Measurements from ENCODE around the gene JAZF1.

JAZF1 gene

GRCh38 chr7:28132959-28133870 is 47.4 kb downstream of the JAZF1 start:
- no peak for DNase-seq

- DNase-seq = no peak
Observed at GRCh38 chr7:28130277-28130676, 50.3 kb downstream of the JAZF1 start.

GRCh38 chr7:28128608-28129007 is 52.0 kb downstream of the JAZF1 start:
- DNase-seq = no peak

- no peak for DNase-seq
Observed at GRCh38 chr7:28126410-28127041, 54.1 kb downstream of the JAZF1 start.

- DNase-seq = no peak
Observed at GRCh38 chr7:28125431-28126409, 54.9 kb downstream of the JAZF1 start.

- DNase-seq = no peak
Observed at GRCh38 chr7:28124413-28124812, 56.2 kb downstream of the JAZF1 start.

- DNase-seq = no peak
Observed at GRCh38 chr7:28123752-28124151, 56.8 kb downstream of the JAZF1 start.

GRCh38 chr7:28121496-28121895 is 59.1 kb downstream of the JAZF1 start:
- DNase-seq = no peak

GRCh38 chr7:28116041-28116440 is 64.6 kb downstream of the JAZF1 start:
- DNase-seq = no peak

GRCh38 chr7:28115261-28115660 is 65.3 kb downstream of the JAZF1 start:
- no peak for DNase-seq

GRCh38 chr7:28114056-28114455 is 66.5 kb downstream of the JAZF1 start:
- DNase-seq = no peak

- no peak for DNase-seq
Observed at GRCh38 chr7:28112883-28113540, 67.6 kb downstream of the JAZF1 start.

- DNase-seq = no peak
Observed at GRCh38 chr7:28112467-28112866, 68.1 kb downstream of the JAZF1 start.

GRCh38 chr7:28112012-28112411 is 68.6 kb downstream of the JAZF1 start:
- DNase-seq = no peak

- DNase-seq = no peak
Observed at GRCh38 chr7:28110427-28111012, 70.1 kb downstream of the JAZF1 start.

GRCh38 chr7:28108747-28109146 is 71.8 kb downstream of the JAZF1 start:
- DNase-seq = no peak

GRCh38 chr7:28107960-28108359 is 72.6 kb downstream of the JAZF1 start:
- DNase-seq = no peak

- DNase-seq = no peak
Observed at GRCh38 chr7:28106321-28106829, 74.2 kb downstream of the JAZF1 start.

GRCh38 chr7:28105234-28105633 is 75.4 kb downstream of the JAZF1 start:
- no peak for DNase-seq

- no peak for DNase-seq
Observed at GRCh38 chr7:28104811-28105210, 75.8 kb downstream of the JAZF1 start.

- no peak for DNase-seq
Observed at GRCh38 chr7:28104041-28104541, 76.5 kb downstream of the JAZF1 start.

GRCh38 chr7:28102797-28103196 is 77.8 kb downstream of the JAZF1 start:
- no peak for DNase-seq

Measured in activated effector memory CD4-positive, alpha-beta T cell treated with anti-CD3 and anti-CD28 coated beads, Interleukin-2, amount 50 U/mL, for 16 hours (primary cell).